AG20443 (cell line): Measurements from ENCODE around the gene RCVRN.
"Not testable (repeated sequence)": the region's sequence is repeated elsewhere in the genome, so short reads cannot be mapped to it uniquely, and the experiment has no call there.

ENCODE experiments used
- DNase-seq: peaks from one replicate; pipeline ENCODE4 v3.0.0; 2012; ENCODE audit warnings: low spot score, mixed read lengths

RCVRN gene

GRCh38 chr17:9922012-9922848 lies 17.2 kb upstream of the RCVRN start:
- no peak for DNase-seq

GRCh38 chr17:9921216-9921615 lies 16.1 kb upstream of the RCVRN start:
- not testable (repeated sequence) for DNase-seq

GRCh38 chr17:9918804-9919352 lies 13.8 kb upstream of the RCVRN start:
- no peak for DNase-seq

GRCh38 chr17:9918352-9918751 lies 13.3 kb upstream of the RCVRN start:
- no peak for DNase-seq

GRCh38 chr17:9917801-9918200 lies 12.7 kb upstream of the RCVRN start:
- DNase-seq: no peak

- no peak for DNase-seq
These were observed 12.1 kb upstream of the RCVRN start for GRCh38 chr17:9917131-9917530.

- no peak for DNase-seq
These were observed 11.0 kb upstream of the RCVRN start for GRCh38 chr17:9916108-9916507.

- no peak for DNase-seq
These were observed 8.4 kb upstream of the RCVRN start for GRCh38 chr17:9913476-9913875.

GRCh38 chr17:9912121-9913099 lies 7.3 kb upstream of the RCVRN start:
- peak; percentile 46 for DNase-seq

GRCh38 chr17:9911089-9911488 lies 6.0 kb upstream of the RCVRN start:
- no peak for DNase-seq

- DNase-seq: no peak
These were observed 3.6 kb upstream of the RCVRN start for GRCh38 chr17:9908649-9909042.

- peak; percentile 41 for DNase-seq
These were observed 3.0 kb upstream of the RCVRN start for GRCh38 chr17:9907883-9908648.

- no peak for DNase-seq
These were observed 2.1 kb upstream of the RCVRN start for GRCh38 chr17:9907131-9907530.

- DNase-seq: no peak
These were observed 1.5 kb upstream of the RCVRN start for GRCh38 chr17:9906616-9907015.

- DNase-seq: peak; percentile 72
These were observed 831 bp upstream of the RCVRN start for GRCh38 chr17:9905902-9906301.

- no peak for DNase-seq
These were observed 594 bp downstream of the RCVRN start for GRCh38 chr17:9904277-9905077.

- peak; percentile 43 for DNase-seq
These were observed 3.0 kb downstream of the RCVRN start for GRCh38 chr17:9902120-9902519.

GRCh38 chr17:9900784-9901183 lies 4.3 kb downstream of the RCVRN start:
- DNase-seq: peak; percentile 86

GRCh38 chr17:9900044-9900594 lies 5.0 kb downstream of the RCVRN start:
- DNase-seq: peak; percentile 39

GRCh38 chr17:9899280-9900043 lies 5.6 kb downstream of the RCVRN start:
- no peak for DNase-seq
